ENCODE data around the gene MON1B. TPM values are rescaled to one million over a fixed set of nuclear protein-coding genes. Genes with fewer than 3 reads are reported as not detected.
"Not testable (repeated sequence)": the region's sequence is repeated elsewhere in the genome, so short reads cannot be mapped to it uniquely, and the experiment has no call there.

Gene MON1B
- polyA plus RNA-seq, 1 donor = 15.8 TPM

DNA sequence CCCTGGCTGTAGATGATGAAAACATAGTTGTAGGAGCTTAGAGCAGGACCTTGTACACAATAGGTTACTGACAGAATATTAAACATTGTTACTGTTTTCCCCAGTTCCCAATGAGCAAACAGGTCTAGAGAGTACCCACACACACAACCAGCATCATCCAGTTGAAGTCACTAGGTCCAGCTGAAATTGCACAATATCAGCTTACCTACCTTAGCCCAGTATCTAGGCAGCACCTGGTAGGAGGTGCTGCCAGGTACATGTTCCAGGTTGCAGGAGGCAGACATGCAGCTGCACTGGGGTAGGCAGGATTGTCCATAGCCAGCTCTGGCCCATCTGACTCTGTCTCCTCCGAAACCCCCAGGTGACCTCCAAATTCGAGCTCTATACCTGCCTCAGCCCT lies 6.8 kb downstream of the MON1B start:
- no peak for DNase-seq

DNA sequence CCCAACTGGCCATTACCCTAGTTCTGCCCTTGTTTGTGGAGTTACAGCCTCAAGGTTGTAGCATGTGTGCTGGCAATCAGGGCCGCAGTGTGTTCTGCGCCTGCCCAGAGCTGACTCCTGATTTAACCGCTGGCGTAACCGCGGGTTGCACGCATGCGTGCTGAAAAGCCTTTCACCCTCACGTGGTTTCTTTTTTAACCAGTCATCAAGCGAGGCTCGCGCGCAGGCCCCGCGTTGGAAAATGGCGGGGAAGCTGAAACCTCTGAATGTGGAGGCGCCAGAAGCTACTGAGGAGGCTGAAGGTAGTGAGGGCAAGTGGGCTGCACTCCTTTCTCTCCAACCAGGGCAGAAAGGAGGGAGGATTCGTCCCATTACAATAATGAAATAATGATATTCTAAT lies 8.2 kb downstream of the MON1B start, which contains the start of gene SYCE1L:
TSS of gene SYCE1L (plus strand) at position 198 of the 400 bp plus-strand sequence. CDS start at position 242, 44 bp downstream.
- no peak for DNase-seq

DNA sequence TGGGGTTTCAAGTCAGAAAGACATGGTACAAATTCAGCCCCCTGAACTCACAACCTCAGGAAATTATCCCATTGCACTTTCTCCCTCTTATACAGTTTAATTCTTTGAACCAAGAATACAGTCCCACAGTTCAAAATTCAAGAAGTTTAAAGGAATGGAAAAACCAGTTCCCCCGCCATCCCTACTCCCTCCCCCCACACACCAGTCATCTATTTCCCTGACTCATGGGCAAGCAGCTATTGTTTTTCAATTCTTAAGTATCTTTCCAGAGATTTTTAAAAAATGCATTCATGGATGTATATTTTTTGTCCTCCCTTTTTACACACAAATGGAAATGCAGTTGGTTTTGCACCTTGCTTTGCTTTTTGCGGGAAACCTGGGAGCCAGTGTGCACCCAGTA lies 15.5 kb downstream of the MON1B start:
- DNase-seq = peak; percentile 44

GRCh38 chr16:77207030-77207429 lies 16.0 kb downstream of the MON1B start:
- peak; percentile 26 for DNase-seq

GRCh38 chr16:77208382-77208781 lies 17.4 kb downstream of the MON1B start:
- DNase-seq = no peak

DNA sequence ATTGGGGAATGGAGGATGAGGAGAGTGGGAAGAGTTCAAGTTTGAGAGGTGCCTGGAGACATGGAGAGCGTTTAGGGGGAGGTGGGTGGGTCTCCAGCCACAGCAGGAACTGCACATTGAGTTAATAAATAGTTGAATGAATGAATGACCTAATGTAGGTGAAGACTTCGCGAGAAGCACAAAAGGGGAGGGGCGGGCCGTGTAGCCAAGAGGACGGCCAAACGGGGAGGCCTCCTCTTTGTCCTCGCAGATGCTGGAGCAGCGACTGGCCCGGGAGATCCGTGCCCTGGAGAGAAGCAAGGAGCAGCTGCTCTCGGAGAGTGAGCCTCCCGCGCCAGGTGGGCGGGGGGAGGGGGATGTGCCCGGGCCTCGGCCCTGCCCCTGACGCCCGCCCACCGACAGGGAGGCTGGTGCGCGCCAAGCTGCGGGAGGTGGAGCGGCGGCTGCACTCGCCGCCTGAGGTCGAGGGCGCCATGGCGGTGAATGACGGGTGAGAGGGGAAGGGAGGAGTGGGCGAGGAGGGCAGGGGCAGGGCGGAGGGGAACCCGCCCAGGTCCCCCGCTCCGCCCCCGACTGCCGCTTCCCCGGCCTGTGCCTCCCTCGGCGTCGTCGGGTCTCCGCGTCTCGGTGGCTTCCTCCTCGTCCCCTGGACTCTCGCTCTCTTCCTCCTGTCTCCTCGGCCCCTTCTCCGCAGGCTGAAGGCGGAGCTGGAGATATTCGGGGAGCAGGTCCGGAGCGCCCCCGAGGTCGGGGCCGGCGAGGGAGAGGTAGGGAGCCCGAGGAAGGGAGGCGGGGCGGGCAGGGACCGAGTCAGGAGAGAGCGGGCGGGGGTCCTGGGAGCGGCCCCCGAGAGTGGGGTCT lies 21.1 kb downstream of the MON1B start:
- DNase-seq = peak; percentile 82

DNA sequence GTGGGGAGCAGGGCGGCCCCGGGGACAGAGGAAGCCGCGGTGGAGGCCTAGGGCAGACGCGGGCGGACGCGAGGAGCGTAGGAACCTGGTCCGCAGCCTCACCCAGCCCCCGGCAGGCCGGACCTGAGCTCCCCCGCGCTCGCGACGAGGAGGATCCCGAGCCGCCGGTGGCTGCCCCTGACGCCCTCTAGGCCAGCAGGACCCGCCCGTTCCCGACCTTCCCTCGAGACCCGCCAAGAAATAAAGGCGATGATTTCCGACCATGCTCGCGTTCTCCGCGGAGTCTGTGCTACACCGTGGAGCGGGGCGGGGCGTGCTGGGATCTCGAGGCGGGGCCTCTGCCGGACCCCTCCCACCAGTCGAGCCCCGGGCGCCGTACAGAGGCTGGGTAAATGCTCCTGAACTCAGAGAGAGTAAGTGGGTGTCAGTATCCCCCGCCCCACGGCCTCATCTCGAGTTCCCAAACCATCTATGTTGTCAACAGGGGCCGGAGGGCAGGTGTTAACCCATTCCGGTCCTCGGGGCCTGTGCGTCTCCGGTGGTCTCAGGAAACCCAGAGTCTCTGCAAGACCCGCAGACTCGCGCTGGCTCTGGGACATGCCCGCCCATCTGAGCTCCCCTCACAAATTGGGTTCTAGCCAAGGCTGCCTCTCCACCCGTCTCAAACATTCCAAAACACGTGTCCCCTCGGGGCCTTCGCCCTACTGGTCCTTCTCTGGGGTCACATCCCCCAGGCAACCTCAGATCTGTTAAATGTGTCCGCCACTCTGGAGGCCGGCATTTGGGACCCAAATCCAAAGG lies 22.0 kb downstream of the MON1B start:
- DNase-seq = peak; percentile 56

- DNase-seq = no peak
Measured at GRCh38 chr16:77213542-77214106, 22.6 kb downstream of the MON1B start.

DNA sequence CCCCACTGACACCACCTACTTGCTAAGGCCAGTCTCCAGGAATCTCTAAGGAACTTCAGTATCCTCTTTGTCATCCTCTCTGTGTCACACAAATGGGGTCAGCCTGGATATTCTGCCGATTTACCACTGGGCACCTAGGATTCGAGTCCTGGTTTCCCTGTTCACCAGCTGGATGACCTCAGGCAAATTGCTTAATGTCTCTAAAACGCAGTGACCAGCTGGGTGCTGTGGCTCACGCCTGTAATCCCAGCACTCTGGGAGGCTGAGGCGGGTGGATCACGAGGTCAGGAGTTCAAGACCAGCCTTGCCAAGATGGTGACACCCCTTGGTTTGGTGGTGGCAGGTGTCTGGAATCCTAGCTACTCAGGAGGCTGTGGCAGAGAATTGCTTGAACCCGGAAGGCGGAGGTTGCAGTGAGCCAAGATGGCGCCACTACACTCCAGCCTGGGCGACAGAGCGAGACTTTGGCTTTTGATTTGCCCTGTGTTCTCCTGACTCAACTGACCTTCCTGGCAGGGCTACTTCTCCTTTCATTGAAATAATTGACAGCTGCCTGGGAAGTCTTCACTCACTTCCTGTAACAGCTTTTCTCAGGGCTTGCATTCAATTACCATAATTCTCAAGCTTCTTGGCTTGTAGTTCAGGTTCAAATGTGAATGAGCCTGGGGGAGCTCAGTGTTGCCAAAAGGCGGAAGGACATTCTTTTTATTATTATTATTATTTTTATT lies 23.6 kb downstream of the MON1B start:
- DNase-seq = no peak

DNA sequence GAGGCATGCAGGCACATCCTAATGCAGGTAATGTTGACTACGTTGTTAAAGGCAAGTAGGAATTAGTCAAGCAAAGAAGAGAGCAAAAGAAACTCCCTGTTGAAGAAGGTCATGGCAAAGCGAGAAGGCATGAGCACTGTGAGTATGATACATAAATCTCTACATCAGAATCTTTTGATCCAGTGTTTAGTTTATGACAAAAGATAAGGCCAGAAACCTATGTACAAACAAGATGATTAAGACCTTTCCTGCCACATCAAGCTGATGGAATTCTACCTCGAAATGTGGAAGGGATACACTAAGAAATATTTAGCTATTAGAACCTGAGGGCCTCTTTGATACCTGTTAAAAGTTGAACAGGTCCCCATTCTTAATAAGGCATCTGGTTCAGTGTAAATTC lies 28.4 kb downstream of the MON1B start:
- no peak for DNase-seq

- no peak for DNase-seq
Measured at GRCh38 chr16:77220427-77220826, 29.4 kb downstream of the MON1B start.

GRCh38 chr16:77221482-77221881 lies 30.5 kb downstream of the MON1B start:
- no peak for DNase-seq

DNA sequence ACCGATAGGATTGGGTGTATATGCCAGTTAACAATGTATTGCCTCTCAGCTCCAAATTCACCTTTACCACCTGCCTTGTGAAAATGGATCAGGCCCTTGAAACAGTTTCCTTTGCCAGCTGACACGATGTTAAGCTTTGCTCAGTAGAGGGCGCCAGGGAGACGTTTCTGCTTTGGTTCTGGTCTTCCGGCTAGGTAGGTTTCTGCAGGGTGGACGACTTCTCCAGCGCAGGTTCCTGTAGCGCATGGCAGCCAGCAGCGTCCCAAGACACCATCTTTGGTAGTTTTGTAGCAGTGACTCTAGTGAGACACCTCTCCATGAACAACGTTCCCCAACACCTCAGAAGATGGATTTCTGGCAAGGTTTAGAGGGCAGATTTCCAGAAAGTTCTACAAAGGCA lies 32.2 kb downstream of the MON1B start:
- no peak for DNase-seq

DNA sequence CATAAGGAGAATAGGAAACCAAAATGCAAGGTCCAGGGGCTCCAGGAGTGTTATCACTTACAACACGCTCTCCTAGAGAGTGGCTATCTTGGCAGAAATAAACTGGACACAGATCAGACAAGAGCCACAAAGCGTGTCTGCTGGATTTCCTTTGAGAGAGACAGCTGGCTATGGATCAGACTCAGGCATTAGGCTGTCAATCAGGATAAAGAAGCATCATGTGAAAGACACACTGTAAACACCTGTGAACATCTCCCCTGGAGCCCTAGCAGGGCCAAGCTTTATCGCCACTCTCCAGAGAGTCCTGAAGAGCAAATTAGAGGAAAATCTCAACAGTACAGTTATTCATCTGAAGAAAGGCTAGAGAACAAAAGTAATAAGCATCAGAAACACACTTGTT lies 34.2 kb downstream of the MON1B start:
- DNase-seq = no peak

DNA sequence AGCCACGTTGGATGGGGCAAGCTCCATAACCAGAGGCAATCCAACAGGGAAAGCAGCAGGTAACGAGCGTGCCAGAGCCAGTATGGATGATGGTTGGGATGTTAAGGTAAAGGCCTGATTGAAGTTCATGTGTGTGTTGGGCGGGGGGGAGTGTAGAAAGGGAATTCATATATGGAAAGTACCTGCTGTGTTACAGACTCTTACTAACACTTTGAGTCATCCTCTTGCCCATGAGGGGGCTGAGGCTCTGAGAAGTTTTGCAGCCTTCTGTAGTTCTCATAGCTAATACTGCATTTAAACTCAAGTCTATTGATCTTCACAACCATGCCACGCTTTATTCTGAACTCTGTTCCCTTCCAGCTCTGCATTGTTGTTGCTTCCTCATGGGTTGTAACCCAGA lies 36.8 kb downstream of the MON1B start:
- DNase-seq = no peak

- DNase-seq = no peak
Measured at GRCh38 chr16:77231047-77231446, 40.1 kb downstream of the MON1B start.

DNA sequence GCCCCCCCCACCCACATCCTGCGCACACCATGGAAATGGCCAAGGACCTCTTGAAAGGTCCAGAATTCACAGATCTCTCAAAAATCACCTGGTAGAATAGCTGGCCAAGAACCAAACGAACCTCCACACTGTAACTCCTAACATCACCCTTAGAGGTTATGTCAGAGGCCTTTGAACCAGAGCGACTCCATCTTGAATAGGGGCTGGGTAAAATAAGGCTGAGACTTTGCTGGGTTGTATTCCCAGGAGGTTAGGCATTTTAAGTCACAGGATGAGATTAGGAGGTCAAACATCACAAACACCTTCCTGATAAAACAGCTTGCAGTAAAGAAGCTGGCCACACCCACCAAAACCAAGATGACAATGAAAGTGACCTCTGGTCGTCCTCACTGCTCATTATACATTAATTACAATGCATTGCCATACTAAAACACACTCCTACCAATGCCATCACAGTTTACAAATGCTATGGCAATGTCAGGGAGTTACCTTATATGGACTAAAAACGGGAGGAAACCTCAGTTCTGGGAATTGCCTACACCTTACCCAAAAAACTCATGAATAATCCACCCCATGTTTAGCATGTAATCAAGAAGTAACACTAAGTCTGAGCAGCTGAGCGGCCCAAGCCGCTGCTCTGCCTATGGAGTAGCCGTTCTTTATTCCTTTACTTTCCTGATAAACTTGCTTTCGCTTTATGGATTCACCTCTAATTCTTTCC lies 43.0 kb downstream of the MON1B start:
- no peak for DNase-seq

GRCh38 chr16:77234611-77235010 lies 43.6 kb downstream of the MON1B start:
- DNase-seq = no peak

- DNase-seq = peak; percentile 88
Measured at GRCh38 chr16:77236063-77236511, 45.1 kb downstream of the MON1B start.

DNA sequence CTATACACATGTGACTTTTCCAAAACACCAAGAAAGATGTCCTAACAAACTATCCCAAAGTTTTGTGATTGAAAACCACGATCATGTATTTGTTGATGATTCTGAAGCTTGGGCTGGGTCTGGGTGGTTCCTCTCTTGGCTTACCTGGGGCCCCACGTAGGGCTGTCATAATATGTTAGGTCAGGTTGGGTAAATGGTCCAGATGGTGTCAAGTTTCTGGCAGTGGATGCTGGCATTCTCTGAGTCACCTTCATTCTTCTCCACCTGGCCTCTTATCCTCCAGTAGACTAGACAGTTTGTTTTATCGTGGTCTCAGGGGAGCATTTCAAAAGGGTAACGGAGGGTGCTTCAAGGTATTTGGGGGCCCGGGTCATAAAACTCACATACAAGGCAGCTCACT lies 47.6 kb downstream of the MON1B start:
- DNase-seq = no peak

GRCh38 chr16:77242471-77242870 lies 51.5 kb downstream of the MON1B start:
- not testable (repeated sequence) for DNase-seq

DNA sequence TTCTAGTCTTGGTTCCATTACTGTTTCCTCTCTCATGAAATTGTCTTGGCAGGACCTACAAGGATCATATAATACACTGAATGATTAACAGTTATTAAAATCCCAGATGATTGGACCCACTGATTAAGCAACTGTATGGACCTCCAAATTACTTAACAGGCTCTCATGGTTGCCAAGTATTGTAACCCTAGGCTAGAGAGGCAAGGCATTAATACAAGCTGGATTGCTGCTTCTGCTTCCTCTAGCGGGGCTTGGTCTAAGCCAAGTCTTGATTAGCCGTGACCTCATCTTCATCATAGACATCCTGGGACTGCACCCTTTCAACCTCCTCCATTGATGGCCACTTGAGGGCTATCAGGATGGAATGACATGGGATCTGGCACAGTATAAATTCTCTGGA lies 55.2 kb downstream of the MON1B start:
- no peak for DNase-seq
